Ishikawa (cell line): ENCODE data around the gene PRKACA.

Experiments used
- CEBPB ChIP-seq: IDR thresholded peaks from 2 replicates; pipeline ENCODE4 v1.6.1; 2012
- CREB1 ChIP-seq: IDR thresholded peaks from 2 replicates; pipeline ENCODE4 v1.6.1; 2012; ENCODE audit warnings: low read depth
- EGR1 ChIP-seq: IDR thresholded peaks from 2 replicates; pipeline ENCODE4 v1.6.1; 2012
- EP300 ChIP-seq: IDR thresholded peaks from 2 replicates; pipeline ENCODE4 v1.6.1; 2012; ENCODE audit warnings: borderline replicate concordance
- FOXM1 ChIP-seq: IDR thresholded peaks from 2 replicates; pipeline ENCODE4 v1.6.1; 2012; ENCODE audit warnings: low read depth, borderline replicate concordance
- NFIC ChIP-seq: IDR thresholded peaks from 2 replicates; pipeline ENCODE4 v1.6.1; 2012
- RAD21 ChIP-seq: IDR thresholded peaks from 2 replicates; pipeline ENCODE4 v1.6.1; 2012; ENCODE audit warnings: low read depth
- TAF1 ChIP-seq: IDR thresholded peaks from 2 replicates; pipeline ENCODE4 v1.6.1; 2012; ENCODE audit warnings: low read depth, mild to moderate bottlenecking
- TCF12 ChIP-seq: IDR thresholded peaks from 2 replicates; pipeline ENCODE4 v1.6.1; 2012; ENCODE audit warnings: low read depth
- TEAD4 ChIP-seq: IDR thresholded peaks from 2 replicates; pipeline ENCODE4 v1.6.1; 2012
- YY1 ChIP-seq: IDR thresholded peaks from 2 replicates; pipeline ENCODE4 v1.6.1; 2012; ENCODE audit warnings: low read depth
- ZBTB7A ChIP-seq: IDR thresholded peaks from 2 replicates; pipeline ENCODE4 v1.6.1; 2012; ENCODE audit warnings: low read depth
- TF ChIP-seq, protein P1 (sequence below): IDR thresholded peaks from 2 replicates; pipeline ENCODE4 v1.6.1; 2012
- TF ChIP-seq, protein P2 (sequence below): IDR thresholded peaks from 2 replicates; pipeline ENCODE4 v1.6.1; 2012
- TF ChIP-seq, protein P3 (sequence below): IDR thresholded peaks from 2 replicates; pipeline ENCODE4 v1.6.1; 2012; ENCODE audit warnings: low read depth, mild to moderate bottlenecking

PRKACA gene

DNA sequence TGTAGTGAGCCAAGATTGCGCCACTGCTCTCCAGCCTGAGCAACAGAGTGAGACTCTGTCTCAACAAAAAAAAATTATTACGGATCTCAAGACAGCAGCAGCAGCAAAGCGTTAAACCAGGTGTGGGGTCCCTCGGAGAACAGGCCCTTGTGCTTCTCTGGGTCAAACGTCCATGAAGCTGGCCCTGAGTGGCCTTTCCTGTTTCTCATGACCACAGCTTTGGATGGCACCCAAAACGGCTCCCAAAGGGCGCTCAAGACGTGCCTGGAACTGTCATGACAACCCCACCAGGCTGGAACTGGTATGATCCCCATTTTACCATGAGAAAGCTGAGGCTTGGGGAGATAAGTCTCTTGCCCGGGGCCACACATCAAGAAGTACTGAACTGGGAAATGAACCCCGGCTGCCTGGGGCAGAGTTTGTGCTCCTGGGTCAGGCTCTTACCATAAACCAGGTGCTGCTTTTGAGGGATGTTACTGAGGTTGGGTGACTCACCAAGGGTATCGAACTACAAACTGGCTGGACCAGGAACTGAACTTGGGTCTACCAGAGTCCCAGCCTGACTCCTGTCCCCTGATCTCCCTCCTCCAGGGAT is 15.4 kb downstream of the PRKACA start:
- TF ChIP-seq EGR1 (no peak), NFIC (no peak), TAF1 (no peak), ZBTB7A (no peak), TEAD4 (no peak), RAD21 (no peak), EP300 (no peak), FOXM1 (no peak), TCF12 (no peak), CEBPB (no peak), YY1 (no peak), CREB1 (no peak)
- TF ChIP-seq, protein P1, sequence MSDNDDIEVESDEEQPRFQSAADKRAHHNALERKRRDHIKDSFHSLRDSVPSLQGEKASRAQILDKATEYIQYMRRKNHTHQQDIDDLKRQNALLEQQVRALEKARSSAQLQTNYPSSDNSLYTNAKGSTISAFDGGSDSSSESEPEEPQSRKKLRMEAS = no peak
- TF ChIP-seq, protein P2, sequence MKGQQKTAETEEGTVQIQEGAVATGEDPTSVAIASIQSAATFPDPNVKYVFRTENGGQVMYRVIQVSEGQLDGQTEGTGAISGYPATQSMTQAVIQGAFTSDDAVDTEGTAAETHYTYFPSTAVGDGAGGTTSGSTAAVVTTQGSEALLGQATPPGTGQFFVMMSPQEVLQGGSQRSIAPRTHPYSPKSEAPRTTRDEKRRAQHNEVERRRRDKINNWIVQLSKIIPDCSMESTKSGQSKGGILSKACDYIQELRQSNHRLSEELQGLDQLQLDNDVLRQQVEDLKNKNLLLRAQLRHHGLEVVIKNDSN = no peak
- TF ChIP-seq, protein P3, sequence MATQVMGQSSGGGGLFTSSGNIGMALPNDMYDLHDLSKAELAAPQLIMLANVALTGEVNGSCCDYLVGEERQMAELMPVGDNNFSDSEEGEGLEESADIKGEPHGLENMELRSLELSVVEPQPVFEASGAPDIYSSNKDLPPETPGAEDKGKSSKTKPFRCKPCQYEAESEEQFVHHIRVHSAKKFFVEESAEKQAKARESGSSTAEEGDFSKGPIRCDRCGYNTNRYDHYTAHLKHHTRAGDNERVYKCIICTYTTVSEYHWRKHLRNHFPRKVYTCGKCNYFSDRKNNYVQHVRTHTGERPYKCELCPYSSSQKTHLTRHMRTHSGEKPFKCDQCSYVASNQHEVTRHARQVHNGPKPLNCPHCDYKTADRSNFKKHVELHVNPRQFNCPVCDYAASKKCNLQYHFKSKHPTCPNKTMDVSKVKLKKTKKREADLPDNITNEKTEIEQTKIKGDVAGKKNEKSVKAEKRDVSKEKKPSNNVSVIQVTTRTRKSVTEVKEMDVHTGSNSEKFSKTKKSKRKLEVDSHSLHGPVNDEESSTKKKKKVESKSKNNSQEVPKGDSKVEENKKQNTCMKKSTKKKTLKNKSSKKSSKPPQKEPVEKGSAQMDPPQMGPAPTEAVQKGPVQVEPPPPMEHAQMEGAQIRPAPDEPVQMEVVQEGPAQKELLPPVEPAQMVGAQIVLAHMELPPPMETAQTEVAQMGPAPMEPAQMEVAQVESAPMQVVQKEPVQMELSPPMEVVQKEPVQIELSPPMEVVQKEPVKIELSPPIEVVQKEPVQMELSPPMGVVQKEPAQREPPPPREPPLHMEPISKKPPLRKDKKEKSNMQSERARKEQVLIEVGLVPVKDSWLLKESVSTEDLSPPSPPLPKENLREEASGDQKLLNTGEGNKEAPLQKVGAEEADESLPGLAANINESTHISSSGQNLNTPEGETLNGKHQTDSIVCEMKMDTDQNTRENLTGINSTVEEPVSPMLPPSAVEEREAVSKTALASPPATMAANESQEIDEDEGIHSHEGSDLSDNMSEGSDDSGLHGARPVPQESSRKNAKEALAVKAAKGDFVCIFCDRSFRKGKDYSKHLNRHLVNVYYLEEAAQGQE = no peak

DNA sequence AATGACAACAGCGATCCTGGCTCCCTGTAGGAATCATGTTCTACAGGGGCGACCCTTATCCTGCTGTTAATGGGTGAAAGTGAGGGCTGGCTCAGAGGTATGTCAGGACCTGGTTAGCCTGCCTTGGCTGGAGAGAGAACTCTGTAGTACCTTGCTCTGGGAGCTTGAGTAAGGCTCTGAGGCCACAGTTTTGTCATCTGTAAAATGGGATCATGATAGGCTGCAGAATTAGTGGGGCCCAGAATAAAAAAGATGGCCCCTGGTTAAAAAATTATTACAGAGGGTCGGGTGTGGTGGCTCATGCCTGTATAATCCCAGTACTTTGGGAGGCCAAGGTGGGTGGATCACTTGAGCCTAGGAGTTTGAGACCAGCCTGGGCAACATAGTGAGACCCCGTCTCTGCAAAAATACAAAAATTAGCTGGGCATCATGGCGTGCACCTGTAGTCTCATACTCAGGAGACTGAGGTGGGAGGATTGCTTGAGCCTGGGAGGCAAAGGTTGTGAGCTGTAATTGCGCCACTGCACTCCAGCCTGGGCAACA is 16.5 kb downstream of the PRKACA start:
- TF ChIP-seq FOXM1 = no peak
- TF ChIP-seq EP300 = no peak
- TF ChIP-seq, protein P1 = no peak
- TF ChIP-seq TEAD4 = no peak
- TF ChIP-seq CREB1 = no peak
- TF ChIP-seq YY1 = no peak
- TF ChIP-seq, protein P2 = no peak
- TF ChIP-seq ZBTB7A = no peak
- no peak for TF ChIP-seq TAF1
- no peak for TF ChIP-seq TCF12
- TF ChIP-seq RAD21 = no peak
- TF ChIP-seq, protein P3 = no peak
- no peak for TF ChIP-seq CEBPB
- no peak for TF ChIP-seq EGR1
- no peak for TF ChIP-seq NFIC

DNA sequence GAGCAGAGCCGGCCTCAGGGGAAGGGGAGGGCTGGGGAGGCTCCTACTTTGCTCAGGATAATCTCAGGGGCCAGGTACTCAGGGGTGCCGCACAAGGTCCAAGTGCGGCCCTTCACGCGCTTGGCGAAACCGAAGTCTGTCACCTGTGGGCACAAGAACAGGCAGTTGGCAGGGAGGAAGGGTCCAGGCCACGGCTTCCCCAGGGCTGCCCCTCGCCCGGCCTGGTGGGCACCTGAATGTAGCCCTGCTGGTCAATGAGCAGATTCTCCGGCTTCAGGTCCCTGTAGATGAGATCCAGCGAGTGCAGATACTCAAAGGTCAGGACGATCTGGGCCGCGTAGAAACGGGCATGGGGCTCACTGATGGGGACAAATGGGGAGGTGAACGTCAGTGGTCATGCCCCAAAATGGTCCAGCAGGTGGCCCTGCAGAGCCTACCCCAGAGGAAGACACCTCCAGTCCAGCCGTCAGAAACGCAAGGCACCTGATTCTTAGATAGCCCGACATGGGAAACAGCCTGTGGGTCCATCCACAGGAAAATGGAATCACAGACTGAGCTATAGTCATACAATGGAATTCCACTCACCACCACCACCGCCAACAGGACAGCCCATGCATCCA is 19.9 kb downstream of the PRKACA start:
- no peak for TF ChIP-seq FOXM1
- peak; percentile 6; the same call in 1 of the 2 replicates for TF ChIP-seq RAD21

DNA sequence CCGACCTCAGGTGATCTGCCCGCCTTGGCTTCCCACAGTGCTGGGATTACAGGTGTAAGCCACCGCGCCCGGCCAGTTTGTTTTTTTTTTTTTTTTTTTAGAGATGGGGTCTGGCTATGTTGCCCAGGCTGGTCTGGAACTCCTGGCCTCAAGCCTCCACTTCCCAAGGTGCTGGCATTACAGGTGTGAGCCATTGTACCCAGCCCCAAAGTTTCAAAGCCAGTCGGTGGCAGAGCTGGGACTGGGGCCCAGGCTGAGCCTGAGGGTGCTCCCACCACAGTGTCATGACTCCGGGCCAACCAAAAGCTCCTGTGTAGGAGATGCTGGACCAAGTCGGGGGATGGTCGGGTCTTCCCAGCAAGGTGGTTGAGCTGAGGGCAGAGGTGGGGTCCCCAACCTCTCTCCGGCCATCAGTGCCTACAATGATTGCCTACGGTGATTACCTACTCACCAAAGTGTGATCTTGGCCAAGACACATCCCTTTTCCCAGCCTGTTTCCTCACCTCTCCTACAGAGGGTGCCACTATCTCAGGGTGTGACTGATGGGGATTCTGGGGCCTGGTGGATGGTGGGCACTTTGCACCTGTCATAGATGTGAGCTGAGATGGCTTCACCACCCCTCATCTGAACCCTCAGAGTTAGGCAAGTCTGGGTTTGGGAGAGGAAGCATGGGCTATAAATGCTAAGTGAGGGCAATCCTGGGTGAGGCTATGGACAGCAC is 21.1 kb downstream of the PRKACA start:
- no peak for TF ChIP-seq CREB1
- TF ChIP-seq YY1 = no peak
- TF ChIP-seq CEBPB = no peak
- TF ChIP-seq, protein P3 = no peak
- TF ChIP-seq ZBTB7A = no peak
- TF ChIP-seq RAD21 = peak; percentile 19; the same call in 1 of the 2 replicates
- no peak for TF ChIP-seq TAF1
- TF ChIP-seq, protein P1 = no peak
- TF ChIP-seq, protein P2 = no peak
